Measurements from ENCODE around the gene BASP1. TPM values are rescaled to one million over a fixed set of nuclear protein-coding genes. Genes with fewer than 3 reads are reported as not detected.

The BASP1 gene
- polyA plus RNA-seq, 1 donor from 2014 or later = 974 TPM

GRCh38 chr5:17203329-17204132 lies 13.9 kb upstream of the BASP1 start (continued):
- TF ChIP-seq EZH2 (IDR thresholded peaks at IDR 0.05; ENCODE audit: borderline replicate concordance, insufficient read depth, low read length, poor library complexity, severe bottlenecking) = no peak

- no peak overlapping the region for H3K9ac ChIP-seq (ENCODE audit: low read length)
- no peaks in the 10 kb centered on the region for H3K9me2 ChIP-seq (ENCODE audit: insufficient read depth, low read length)
- no peak overlapping the region for H3K4me3 ChIP-seq (ENCODE audit: low read length)
- H4K20me1 ChIP-seq (ENCODE audit: insufficient read depth) = no peaks in the 10 kb centered on the region
- H3K27ac ChIP-seq (ENCODE audit: low read length) = no peak overlapping the region
- H3K9me3 ChIP-seq (ENCODE audit: low read length) = no peaks in the 10 kb centered on the region
- no peak for TF ChIP-seq REST (IDR thresholded peaks at IDR 0.05; ENCODE audit: borderline replicate concordance)
- TF ChIP-seq CTCF (IDR thresholded peaks at IDR 0.05; ENCODE audit: poor library complexity, severe bottlenecking) = no peak
- no peak for TF ChIP-seq SMC3 (conservative IDR thresholded peaks at IDR 0.05; ENCODE audit: poor library complexity)
- no peak for TF ChIP-seq EP300 (conservative IDR thresholded peaks at IDR 0.05; ENCODE audit: poor library complexity, severe bottlenecking)
- TF ChIP-seq TAF1 (IDR thresholded peaks at IDR 0.05; ENCODE audit: low read depth) = no peak
- TF ChIP-seq POLR2AphosphoS5 (IDR thresholded peaks at IDR 0.05) = no peak
- no peak for TF ChIP-seq EZH2 (IDR thresholded peaks at IDR 0.05; ENCODE audit: borderline replicate concordance, insufficient read depth, low read length, poor library complexity, severe bottlenecking)
- TF ChIP-seq RAD21 (conservative IDR thresholded peaks at IDR 0.05) = no peak
- TF ChIP-seq MXI1 (conservative IDR thresholded peaks at IDR 0.05; ENCODE audit: poor library complexity, severe bottlenecking) = no peak
- no peak overlapping the region for H3K4me2 ChIP-seq (ENCODE audit: low read length)
- H3F3A ChIP-seq (ENCODE audit: insufficient read depth, low read length, poor library complexity, severe bottlenecking) = no peaks in the 10 kb centered on the region
- H2AFZ ChIP-seq (ENCODE audit: low read depth, low read length) = no peak overlapping the region
- H3K27me3 ChIP-seq (ENCODE audit: insufficient read depth, low read depth, low read length) = no peaks in the 10 kb centered on the region
- no peaks in the 10 kb centered on the region for H3K79me2 ChIP-seq (replicated peaks; ENCODE audit: insufficient read depth, low read length)
- H3K36me3 ChIP-seq (ENCODE audit: insufficient read depth, low read length) = no peaks in the 10 kb centered on the region
These were observed 13.3 kb upstream of the BASP1 start for GRCh38 chr5:17204133-17204489.

GRCh38 chr5:17206021-17206420 lies 11.4 kb upstream of the BASP1 start:
- Histone ChIP-seq H3K9me3 (ENCODE audit: low read length) (no peaks in the 10 kb centered on the region), H3K4me2 (ENCODE audit: low read length) (no peak overlapping the region), H3K36me3 (ENCODE audit: insufficient read depth, low read length) (no peaks in the 10 kb centered on the region), H3K4me3 (ENCODE audit: low read length) (no peak overlapping the region), H2AFZ (ENCODE audit: low read depth, low read length) (no peak overlapping the region), H3K9me2 (ENCODE audit: insufficient read depth, low read length) (no peaks in the 10 kb centered on the region), H3K9ac (ENCODE audit: low read length) (no peak overlapping the region), H4K20me1 (ENCODE audit: insufficient read depth) (no peaks in the 10 kb centered on the region), H3F3A (ENCODE audit: insufficient read depth, low read length, poor library complexity, severe bottlenecking) (no peaks in the 10 kb centered on the region), H3K27ac (ENCODE audit: low read length) (no peak overlapping the region), H3K27me3 (ENCODE audit: insufficient read depth, low read depth, low read length) (no peaks in the 10 kb centered on the region), H3K79me2 (replicated peaks; ENCODE audit: insufficient read depth, low read length) (no peaks in the 10 kb centered on the region)
- TF ChIP-seq EZH2 (IDR thresholded peaks at IDR 0.05; ENCODE audit: borderline replicate concordance, insufficient read depth, low read length, poor library complexity, severe bottlenecking) = no peak
- TF ChIP-seq TAF1 (IDR thresholded peaks at IDR 0.05; ENCODE audit: low read depth) = no peak
- TF ChIP-seq REST (IDR thresholded peaks at IDR 0.05; ENCODE audit: borderline replicate concordance) = no peak
- TF ChIP-seq POLR2AphosphoS5 (IDR thresholded peaks at IDR 0.05) = no peak

Measured in neural cell (in vitro differentiated cells).